ENCODE data around the gene IGF2BP1. TPM values are rescaled to one million over a fixed set of nuclear protein-coding genes. Genes with fewer than 3 reads are reported as not detected.

IGF2BP1 gene
- polyA plus RNA-seq, 1 donor from 2014 or later: 13.0 TPM

DNA sequence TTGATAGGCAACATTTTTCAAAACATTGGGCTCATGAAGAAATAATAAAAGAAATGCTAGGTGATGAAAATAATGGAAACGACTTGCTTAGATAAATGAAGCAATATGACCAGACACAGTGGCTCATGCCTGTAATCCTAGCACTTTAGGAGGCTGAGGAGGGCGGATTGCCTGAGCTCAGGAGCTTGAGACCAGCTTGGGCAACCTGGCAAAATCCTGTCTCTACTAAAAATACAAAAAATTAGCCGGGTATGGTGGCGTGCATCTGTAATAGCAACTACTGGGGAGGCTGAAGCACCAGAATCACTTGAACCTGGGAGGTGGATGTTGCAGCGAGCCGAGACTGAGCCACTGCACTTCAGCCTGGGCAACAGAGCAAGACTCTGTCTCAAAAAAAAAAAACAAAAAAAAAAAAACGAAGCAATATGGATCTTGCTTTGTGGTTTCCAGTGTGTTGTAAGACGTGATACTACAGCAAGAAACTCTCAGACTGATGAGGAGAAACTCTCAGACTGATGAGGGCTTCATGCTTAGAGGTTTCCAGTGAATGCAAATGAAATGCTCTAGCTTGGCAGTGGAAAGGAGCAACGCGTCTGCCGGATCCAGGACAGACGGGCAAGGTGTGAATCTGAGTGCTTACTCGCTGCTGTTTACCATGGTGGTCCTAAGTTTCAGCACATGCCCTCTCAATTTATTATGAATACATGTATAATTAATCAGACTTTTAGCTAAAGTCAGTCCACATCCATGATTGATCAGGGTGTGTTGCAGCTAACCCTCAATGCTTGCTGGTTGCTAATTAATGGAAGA, 11.5 kb upstream of the IGF2BP1 start:
- Histone ChIP-seq H3K9ac (ENCODE audit: low read length) (no peak overlapping the region), H3K79me2 (replicated peaks; ENCODE audit: insufficient read depth, low read length) (no peaks in the 10 kb centered on the region), H2AFZ (ENCODE audit: low read depth, low read length) (no peak overlapping the region), H3K36me3 (ENCODE audit: insufficient read depth, low read length) (no peaks in the 10 kb centered on the region), H3K9me3 (ENCODE audit: low read length) (no peaks in the 10 kb centered on the region), H3K27me3 (ENCODE audit: insufficient read depth, low read depth, low read length) (no peaks in the 10 kb centered on the region), H4K20me1 (ENCODE audit: insufficient read depth) (no peaks in the 10 kb centered on the region), H3K4me3 (ENCODE audit: low read length) (no peak overlapping the region), H3K4me2 (ENCODE audit: low read length) (no peak overlapping the region), H3F3A (ENCODE audit: insufficient read depth, low read length, poor library complexity, severe bottlenecking) (no peaks in the 10 kb centered on the region), H3K27ac (ENCODE audit: low read length) (no peak overlapping the region), H3K9me2 (ENCODE audit: insufficient read depth, low read length) (no peaks in the 10 kb centered on the region)
- TF ChIP-seq EP300 (conservative IDR thresholded peaks at IDR 0.05; ENCODE audit: poor library complexity, severe bottlenecking): no peak
- no peak for TF ChIP-seq EZH2 (IDR thresholded peaks at IDR 0.05; ENCODE audit: borderline replicate concordance, insufficient read depth, low read length, poor library complexity, severe bottlenecking)
- TF ChIP-seq, protein P1, sequence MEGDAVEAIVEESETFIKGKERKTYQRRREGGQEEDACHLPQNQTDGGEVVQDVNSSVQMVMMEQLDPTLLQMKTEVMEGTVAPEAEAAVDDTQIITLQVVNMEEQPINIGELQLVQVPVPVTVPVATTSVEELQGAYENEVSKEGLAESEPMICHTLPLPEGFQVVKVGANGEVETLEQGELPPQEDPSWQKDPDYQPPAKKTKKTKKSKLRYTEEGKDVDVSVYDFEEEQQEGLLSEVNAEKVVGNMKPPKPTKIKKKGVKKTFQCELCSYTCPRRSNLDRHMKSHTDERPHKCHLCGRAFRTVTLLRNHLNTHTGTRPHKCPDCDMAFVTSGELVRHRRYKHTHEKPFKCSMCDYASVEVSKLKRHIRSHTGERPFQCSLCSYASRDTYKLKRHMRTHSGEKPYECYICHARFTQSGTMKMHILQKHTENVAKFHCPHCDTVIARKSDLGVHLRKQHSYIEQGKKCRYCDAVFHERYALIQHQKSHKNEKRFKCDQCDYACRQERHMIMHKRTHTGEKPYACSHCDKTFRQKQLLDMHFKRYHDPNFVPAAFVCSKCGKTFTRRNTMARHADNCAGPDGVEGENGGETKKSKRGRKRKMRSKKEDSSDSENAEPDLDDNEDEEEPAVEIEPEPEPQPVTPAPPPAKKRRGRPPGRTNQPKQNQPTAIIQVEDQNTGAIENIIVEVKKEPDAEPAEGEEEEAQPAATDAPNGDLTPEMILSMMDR (IDR thresholded peaks at IDR 0.05; ENCODE audit: poor library complexity, severe bottlenecking): no peak
- TF ChIP-seq POLR2AphosphoS5 (IDR thresholded peaks at IDR 0.05): no peak
- TF ChIP-seq, protein P2, sequence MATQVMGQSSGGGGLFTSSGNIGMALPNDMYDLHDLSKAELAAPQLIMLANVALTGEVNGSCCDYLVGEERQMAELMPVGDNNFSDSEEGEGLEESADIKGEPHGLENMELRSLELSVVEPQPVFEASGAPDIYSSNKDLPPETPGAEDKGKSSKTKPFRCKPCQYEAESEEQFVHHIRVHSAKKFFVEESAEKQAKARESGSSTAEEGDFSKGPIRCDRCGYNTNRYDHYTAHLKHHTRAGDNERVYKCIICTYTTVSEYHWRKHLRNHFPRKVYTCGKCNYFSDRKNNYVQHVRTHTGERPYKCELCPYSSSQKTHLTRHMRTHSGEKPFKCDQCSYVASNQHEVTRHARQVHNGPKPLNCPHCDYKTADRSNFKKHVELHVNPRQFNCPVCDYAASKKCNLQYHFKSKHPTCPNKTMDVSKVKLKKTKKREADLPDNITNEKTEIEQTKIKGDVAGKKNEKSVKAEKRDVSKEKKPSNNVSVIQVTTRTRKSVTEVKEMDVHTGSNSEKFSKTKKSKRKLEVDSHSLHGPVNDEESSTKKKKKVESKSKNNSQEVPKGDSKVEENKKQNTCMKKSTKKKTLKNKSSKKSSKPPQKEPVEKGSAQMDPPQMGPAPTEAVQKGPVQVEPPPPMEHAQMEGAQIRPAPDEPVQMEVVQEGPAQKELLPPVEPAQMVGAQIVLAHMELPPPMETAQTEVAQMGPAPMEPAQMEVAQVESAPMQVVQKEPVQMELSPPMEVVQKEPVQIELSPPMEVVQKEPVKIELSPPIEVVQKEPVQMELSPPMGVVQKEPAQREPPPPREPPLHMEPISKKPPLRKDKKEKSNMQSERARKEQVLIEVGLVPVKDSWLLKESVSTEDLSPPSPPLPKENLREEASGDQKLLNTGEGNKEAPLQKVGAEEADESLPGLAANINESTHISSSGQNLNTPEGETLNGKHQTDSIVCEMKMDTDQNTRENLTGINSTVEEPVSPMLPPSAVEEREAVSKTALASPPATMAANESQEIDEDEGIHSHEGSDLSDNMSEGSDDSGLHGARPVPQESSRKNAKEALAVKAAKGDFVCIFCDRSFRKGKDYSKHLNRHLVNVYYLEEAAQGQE (IDR thresholded peaks at IDR 0.05; ENCODE audit: borderline replicate concordance): no peak
- TF ChIP-seq TAF1 (IDR thresholded peaks at IDR 0.05; ENCODE audit: low read depth): no peak
- no peak for TF ChIP-seq MXI1 (conservative IDR thresholded peaks at IDR 0.05; ENCODE audit: poor library complexity, severe bottlenecking)
- no peak for TF ChIP-seq SMC3 (conservative IDR thresholded peaks at IDR 0.05; ENCODE audit: poor library complexity)
- no peak for TF ChIP-seq RAD21 (conservative IDR thresholded peaks at IDR 0.05)

DNA sequence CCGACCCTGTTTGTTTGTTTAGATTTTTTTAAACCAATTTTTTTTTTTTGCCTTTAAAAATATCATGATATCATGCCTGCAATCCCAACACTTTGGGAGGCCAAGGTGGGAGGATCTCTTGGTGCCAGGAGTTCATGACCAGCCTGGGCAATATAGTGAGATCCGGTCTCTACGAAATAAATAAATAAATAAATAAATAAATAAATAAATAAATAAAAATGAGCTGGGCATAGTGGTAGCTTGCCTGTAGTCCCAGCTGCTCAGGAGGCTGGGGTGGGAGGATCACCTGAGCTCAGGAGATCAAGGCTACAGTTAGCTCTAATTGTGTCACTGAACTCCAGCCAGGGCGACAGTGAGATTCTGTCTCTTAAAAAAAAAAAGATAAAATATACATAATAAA, 8.1 kb upstream of the IGF2BP1 start:
- no peak for TF ChIP-seq SMC3 (conservative IDR thresholded peaks at IDR 0.05; ENCODE audit: poor library complexity)
- TF ChIP-seq, protein P2 (IDR thresholded peaks at IDR 0.05; ENCODE audit: borderline replicate concordance): no peak
- TF ChIP-seq MXI1 (conservative IDR thresholded peaks at IDR 0.05; ENCODE audit: poor library complexity, severe bottlenecking): no peak
- no peak for TF ChIP-seq EZH2 (IDR thresholded peaks at IDR 0.05; ENCODE audit: borderline replicate concordance, insufficient read depth, low read length, poor library complexity, severe bottlenecking)
- TF ChIP-seq POLR2AphosphoS5 (IDR thresholded peaks at IDR 0.05): no peak
- no peak for TF ChIP-seq RAD21 (conservative IDR thresholded peaks at IDR 0.05)
- TF ChIP-seq TAF1 (IDR thresholded peaks at IDR 0.05; ENCODE audit: low read depth): no peak
- TF ChIP-seq, protein P1 (IDR thresholded peaks at IDR 0.05; ENCODE audit: poor library complexity, severe bottlenecking): no peak
- no peak for TF ChIP-seq EP300 (conservative IDR thresholded peaks at IDR 0.05; ENCODE audit: poor library complexity, severe bottlenecking)
- Histone ChIP-seq H3K79me2 (replicated peaks; ENCODE audit: insufficient read depth, low read length) (peaks cover 9% of the 10 kb centered on the region), H3K27me3 (ENCODE audit: insufficient read depth, low read depth, low read length) (no peaks in the 10 kb centered on the region), H3F3A (ENCODE audit: insufficient read depth, low read length, poor library complexity, severe bottlenecking) (no peaks in the 10 kb centered on the region), H3K9me2 (ENCODE audit: insufficient read depth, low read length) (no peaks in the 10 kb centered on the region), H3K36me3 (ENCODE audit: insufficient read depth, low read length) (no peaks in the 10 kb centered on the region), H2AFZ (ENCODE audit: low read depth, low read length) (no peak overlapping the region), H3K9me3 (ENCODE audit: low read length) (no peaks in the 10 kb centered on the region), H3K4me2 (ENCODE audit: low read length) (no peak overlapping the region), H3K4me3 (ENCODE audit: low read length) (no peak overlapping the region), H3K9ac (ENCODE audit: low read length) (no peak overlapping the region), H3K27ac (ENCODE audit: low read length) (no peak overlapping the region), H4K20me1 (ENCODE audit: insufficient read depth) (no peaks in the 10 kb centered on the region)

Measured in neural cell (in vitro differentiated cells).